Activated CD4-positive, CD25-positive, alpha-beta regulatory T cell treated with anti-CD3 and anti-CD28 coated beads, Interleukin-2, amount 50 U/mL, for 72 hours (primary cell): ENCODE results near the gene PPT2.
"Not testable (repeated sequence)": the region's sequence is repeated elsewhere in the genome, so short reads cannot be mapped to it uniquely, and the experiment has no call there.

Experiments
- DNase-seq: peaks from one replicate; pipeline ENCODE4 v3.0.0; 2021

PPT2 gene

DNA sequence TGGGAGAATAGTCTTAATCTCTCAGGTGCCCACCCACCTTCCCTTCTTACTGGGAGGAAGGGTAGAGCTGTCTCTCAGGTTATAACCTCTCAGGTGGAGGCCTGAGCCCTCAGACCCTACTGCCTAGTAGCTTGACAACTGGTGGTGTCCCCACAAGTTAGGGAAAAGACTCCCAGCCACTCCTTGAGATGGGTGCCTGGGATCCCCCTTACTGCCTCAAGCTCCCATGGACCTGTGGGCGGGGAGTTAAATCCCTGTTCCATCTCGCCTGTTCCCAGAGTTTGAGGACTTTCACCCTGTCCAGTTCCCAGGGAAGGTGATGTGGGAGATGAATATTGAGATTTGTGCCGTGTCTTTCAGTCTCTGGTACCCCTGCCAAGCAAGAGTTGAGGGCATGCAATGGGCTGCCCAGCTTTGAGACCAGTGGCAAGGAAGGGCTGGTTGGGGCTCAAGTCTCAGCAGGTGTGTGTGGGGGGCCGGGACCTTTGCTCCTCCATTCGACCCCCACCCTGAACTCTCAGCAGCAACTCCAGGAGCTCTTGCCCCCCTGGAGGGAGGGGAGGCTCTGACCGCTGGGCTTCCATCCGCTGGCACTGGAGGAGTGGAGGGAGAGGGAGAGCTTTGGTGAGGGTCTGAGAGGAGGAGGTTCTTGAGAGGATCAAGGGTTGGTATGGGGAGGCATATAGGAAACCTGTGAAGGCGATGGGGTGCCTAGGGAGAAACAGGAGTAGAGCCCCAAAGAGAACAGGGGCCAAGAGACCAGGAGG, 37.2 kb downstream of the PPT2 start:
- no peak for DNase-seq

DNA sequence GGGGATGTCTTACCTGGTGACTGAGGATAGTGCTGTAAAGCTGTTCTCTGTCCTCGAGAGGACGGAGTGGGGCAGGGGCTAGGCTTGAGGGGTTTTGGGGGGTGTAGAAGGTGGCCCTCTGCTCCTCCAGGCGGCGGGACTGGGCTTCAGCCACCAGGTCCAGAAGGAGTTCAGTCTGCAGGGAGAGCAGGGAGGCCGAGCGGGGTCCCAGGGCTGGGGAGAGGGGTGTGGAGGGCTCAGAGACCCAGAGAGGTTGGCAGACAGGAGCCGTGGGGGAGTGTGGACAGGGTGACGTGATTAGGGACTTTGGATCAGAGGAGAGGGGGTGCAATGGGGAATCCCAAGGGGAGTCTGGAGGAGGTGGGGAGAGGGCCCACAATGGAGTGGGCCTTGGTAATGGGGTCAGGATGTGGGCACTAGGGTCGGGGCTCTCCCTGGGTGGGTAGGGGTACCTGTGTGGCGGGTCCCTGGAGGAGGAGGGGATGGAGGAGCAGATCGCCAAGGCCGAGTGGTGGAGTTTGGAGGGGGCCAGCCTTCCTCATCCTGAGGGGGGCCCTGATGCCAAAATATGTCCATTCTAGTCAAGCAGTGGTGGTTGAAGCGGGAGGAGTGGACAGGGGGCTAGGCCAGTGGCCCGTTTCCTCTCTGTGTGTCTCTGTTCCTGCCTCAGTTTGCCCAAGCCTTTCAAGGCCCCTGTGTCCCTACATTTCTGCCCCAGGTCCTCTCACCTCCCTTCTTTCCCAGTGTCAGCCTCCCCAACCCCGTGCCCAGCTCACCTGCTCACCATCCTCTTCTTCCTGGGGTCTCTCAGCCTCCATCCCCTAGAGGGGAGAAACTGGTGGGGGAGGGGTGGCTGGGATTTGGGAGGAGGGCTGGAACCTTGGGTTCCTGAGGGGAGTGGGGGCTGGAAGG, 38.0 kb downstream of the PPT2 start:
- DNase-seq: no peak

DNA sequence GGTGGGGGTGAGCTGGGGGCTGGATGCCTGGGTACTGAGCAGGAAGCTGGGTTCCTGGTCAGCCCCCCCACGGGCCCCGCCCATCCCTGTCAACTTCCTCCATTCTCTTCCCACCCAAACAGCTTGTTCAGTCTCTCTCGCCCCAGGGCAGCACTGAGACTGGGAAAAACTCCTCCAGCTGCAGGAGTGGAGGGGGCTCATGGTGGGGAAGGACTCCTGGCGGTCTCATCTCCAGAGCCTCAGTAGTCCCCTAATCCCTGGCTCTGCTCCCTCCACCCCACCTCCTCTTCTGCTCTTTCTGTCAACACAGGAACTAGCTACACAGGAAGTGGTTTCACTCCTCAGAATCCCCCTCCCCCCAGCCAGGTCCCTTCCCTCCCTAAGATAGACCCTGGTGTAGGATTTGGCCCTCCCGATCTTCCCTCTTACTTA, 38.7 kb downstream of the PPT2 start, which contains the start of gene GPSM3:
GPSM3 (minus strand) TSS at position 36 of the 432 bp plus-strand sequence. CDS start 130 bp downstream, outside the sequence.
- peak; percentile 52 for DNase-seq

DNA sequence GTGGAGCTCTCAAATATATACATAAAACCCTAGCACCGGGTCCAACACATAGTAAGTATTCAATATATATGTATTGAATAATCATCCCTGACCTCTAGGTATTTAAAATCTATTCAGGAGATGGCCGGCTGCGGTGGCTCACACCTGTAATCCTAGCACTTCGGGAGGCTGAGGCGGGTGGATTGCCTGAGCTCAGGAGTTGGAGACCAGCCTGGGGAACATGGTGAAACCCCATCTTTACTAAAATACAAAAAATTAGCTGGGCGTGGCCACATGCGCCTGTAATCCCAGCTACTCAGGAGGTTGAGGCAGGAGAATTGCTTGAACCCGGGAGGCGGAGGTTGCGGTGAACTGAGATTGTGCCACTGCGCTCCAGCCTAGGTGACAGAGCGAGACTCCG, 39.2 kb downstream of the PPT2 start:
- not testable (repeated sequence) for DNase-seq

DNA sequence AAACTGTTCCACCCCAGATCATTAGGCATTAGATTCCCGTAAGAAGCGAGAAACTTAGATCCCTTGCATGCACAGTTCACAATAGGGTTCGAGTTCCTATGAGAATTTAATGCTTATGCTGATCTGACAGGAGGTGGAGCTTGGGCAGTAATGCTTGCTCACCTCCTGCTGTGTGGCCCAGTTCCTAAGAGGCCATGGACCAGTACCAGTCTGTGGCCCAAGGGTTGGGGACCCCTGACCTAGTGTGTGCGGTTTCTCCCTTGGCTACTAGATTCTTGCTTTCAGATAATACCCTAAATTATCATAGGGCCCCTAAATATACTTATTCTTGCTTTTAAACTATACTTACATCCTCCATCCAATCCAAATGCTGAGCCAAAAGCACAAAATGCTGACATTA, 40.4 kb downstream of the PPT2 start:
- DNase-seq: no peak

DNA sequence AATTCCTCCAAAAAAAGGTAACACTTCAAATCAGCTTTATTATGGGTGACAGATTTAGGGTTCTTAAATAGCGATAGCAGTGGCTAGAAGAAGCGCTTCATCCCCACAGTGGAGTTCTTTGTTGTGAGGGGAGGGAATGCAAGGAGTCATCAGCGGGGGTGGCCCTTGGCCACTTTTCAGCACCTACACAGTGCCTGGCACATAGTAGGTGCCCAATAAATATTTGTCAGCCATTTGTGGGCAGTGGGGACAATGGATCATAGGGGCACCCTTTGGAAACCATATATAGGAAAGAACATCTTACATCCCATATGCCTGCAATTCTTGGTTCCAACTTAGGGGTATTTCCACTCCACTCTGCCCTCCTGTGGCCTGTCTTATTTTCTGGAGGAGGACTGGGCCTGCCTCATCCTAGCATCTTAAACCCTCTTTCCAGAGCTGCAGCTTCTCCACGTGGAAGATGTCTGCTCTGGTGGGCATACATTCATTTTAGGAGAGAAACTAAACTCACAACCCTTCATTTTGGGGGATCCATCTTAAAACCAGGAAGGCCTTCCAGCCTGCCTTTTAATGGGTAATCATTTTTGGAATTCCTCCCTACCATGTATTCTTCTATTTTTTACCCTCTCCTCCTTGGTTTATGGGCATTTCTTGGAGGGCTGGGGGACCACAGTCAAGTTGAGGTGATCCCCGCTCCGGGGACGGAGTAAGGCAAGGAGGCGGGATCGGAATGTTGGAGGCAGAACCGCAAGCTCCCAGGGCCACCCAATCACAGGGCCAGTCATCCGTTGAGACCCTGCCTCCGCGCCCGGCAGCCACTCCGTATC, 41.1 kb downstream of the PPT2 start:
- no peak for DNase-seq

DNA sequence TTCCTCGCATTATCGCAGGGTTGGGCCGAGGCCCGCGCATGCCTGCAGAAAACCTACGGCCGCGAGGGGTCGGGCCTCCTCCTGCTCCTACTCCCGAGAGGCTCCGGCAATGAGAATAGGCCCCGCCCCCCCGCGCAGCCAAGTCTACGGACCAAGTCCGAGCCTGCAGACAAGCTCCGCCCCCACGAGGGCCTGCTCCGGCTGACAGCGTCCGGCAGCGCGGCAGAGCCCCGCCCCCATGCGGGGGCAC, 41.6 kb downstream of the PPT2 start:
- DNase-seq: peak; percentile 100

DNA sequence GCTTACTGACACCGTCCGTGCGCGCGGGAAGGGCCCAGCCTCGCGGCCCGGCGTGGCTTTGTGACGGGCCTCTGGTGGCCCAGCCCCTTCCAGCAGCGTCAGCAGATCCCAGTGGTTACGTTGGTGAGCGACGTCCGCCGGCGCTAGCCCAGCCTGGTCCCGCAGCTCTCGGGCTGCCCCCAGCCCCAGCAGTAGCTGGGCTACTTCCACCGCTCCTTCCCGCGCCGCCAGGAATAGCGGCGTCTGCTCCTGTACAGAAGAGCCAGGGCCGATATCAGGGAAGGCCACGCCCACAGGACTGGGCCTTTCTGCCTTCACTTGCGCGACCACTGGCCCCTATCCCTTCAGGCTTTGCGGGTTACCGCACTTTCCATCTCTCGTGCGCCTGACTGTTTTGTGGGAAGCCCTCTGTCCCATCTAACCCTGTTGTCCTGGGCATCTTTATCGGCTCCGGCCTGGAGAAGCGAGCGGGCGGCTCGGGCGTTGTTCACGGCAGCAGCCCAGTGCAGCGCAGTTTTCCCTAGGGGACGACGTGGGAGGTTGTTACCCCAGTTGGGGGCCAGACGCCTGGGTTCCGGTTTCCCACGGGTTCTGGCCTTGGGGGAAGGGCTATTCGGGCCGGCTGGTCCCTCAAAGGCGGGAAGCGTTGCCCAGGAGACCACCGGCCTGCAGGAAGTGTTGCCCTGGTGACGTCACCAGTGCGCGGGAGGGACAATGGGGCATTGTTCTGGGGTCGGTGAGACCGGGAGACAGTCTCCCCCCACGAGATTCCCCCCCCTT, 42.2 kb downstream of the PPT2 start:
- peak; percentile 65 for DNase-seq

DNA sequence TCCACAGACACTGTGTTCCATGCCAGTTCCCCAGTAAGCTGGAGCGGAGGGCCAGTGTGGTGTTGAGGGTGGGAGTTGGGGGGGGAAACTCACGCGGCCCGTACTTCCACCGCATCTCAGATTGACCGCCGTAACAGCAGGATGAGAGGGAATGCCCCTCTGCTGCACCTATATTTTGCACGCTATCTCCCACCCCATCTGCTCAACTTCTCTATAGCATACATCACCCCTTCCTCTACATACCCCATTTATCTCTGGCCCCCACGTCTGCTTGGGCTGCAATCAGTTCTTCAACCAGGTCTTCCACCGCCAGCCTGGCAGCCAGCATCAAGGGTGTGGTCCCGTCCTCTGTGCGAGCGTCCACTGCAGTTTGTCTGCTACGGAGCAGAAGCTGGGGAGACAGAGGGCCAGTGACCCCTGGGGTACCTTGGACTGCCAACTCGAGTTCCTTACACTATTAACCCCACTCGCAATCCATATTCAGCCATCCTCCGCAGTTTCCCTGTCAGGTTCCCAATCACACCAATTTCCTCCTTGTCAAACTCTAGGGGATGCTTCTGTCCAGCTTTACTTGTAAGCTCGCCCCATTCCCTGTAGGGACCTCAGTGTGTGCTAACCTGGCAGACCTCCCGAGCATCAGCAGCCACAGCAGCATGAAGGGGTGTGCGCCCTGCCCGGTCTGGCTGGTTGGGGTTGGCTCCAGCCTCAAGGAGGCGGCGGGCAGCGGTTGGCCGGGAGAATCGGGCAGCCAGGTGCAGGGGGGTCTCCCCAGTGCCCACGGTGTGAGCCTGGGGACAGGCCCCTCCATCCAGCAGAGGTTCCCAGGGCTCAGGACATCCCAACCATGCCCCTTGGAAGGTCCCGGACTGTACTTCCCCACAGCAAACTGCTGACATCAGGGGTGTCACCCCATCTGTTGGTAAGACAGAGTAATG, 43.0 kb downstream of the PPT2 start:
- DNase-seq: no peak

DNA sequence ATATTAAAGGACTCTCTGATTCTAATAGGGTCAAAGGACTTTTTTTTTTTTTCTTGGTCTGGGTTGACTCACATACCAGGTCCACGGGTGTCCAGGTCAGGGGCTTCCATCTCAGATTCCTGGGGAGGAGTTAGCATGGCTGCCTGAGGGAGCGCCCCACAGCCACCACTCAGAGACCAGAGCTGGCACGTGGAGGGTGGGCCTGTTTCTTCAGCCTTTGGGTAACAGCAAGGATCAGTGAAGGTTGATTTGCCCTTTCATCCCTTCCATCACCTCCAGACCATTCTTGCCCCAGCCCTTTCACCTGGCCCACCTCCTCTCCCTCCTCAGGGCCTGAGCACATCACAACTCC, 44.4 kb downstream of the PPT2 start:
- DNase-seq: peak; percentile 20

DNA sequence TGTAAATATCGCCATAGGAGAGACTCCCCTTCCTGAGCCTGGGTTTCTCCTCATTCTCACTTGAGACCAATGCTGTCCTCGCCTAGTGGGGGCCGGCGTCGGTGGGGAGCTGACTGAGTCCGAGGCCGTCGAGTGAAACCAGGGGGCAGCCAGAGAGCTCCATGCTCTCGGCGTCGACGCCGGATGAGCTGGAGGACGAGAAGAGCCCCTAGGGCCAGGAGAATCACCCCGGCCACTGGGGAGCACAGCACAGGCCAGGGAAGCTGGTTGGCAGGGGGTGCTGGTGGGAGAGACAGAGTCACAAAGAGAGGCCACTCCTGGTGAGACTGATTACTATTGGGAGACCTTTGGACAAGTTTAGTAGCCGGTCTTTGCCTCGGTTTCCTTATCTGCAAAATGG, 44.9 kb downstream of the PPT2 start:
- DNase-seq: no peak

DNA sequence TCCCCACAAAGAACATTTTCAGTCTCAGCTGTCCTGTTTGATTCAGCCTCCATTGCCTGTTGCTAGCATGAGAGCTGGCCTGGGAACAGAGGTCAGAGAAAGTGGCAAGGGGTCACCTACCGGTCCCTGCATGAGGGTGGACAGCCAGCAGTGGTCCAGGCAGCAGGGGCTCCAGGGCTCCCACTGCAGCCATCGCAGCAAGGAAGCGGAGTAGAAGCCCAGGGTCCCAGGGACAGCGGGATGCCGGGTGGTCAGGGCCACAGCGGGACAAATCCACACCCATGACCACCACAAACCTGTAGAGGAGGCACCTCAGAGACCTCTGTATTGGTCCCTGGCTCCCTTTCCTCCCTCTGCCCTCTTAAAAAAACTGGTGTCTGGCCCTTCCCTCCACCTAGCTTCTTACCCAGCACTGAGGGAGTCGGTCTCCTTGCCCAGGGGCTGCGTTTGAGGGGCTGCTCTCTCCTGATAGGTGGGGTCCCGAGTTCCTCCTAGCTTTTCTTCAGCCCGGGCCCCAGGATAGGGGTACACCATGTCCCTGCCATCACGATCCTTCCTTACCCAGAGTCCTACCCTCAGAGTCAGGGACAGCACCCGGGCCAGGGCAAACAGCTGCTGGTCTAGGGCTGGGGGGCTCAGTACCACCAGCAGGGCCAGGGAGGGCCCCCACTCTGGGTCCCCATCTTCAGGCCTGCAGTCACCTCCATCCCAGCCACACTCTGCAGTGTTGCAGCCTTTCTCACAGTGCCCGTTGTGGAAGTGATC, 47.0 kb downstream of the PPT2 start:
- no peak for DNase-seq

DNA sequence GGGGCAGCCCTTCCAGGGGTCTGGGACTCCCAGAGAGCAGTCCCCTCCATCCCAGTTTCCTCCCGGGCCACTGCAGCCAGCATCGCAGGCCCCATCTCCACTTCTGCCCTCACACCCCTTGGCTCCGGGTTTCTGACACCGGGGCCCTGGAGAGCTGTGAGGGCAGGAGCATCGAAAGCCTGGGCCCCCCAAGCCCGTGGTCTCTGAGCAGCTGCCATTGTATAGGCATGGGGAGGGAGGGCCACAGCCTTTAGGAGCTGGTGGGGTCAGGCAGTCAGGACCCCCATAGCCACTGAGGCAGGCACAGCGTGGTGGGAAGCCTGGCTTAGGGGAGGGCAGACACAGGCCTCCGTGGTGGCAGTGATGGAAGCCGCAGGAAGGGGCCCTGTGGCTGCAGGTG, 48.2 kb downstream of the PPT2 start:
- DNase-seq: no peak

DNA sequence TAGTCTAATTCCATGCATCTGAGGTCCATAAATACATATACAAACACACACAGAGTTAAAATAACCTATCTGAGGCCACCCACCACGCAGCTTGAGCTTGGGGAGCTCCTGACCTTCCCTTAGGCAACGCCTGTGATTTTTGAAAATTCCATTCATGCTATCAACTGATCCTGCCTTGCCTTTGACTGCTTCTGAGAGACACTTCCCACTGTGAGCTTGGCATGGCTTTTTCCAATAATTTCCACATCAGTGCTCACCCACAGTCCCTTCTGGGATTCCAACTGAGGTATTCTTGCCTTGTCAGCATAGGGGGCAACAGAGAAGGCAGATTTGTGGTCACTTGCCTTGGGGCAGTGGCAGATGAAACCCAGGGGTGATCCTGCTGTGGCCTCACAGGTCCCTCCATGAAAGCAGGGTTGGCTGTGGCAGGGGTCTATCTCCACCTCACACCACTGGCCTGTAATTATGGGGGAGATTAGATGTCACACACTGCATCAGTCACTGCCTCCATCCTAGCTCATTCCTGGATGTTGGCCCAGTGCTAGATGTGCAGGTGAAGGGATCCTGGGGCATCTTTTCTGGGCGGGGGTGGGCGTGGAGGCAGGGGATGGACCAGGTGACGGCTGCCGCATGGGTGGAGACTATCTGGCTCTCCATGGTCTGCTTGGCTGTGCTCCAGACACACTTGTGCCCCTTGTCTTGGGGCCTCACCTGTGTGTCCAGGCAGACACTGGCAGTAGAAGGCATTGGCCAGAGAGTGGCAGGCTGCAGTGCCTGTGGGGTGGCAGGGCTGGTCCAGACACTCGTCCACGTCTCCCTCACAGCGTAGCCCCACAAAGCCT, 49.7 kb downstream of the PPT2 start:
- no peak for DNase-seq

DNA sequence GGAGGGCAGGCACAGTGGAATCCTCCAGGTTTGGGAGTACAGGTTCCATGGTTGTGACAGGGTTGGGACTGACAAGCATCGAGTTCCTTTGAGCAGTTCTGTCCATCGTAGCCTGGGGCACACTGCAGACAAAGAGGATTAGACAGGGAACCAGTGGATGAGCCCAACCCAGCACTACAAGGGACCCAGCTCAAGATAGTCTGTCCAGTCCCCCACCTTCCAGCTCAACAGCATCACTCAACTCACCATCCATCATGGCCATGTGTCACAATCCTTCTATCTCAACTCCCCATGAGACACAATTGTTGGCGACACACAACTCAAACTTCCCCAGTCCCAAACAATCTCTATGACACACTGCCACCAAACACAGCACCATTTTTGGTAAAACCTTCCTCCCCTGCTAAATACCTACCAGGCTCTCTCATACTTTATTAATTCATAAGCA, 50.4 kb downstream of the PPT2 start:
- DNase-seq: no peak

DNA sequence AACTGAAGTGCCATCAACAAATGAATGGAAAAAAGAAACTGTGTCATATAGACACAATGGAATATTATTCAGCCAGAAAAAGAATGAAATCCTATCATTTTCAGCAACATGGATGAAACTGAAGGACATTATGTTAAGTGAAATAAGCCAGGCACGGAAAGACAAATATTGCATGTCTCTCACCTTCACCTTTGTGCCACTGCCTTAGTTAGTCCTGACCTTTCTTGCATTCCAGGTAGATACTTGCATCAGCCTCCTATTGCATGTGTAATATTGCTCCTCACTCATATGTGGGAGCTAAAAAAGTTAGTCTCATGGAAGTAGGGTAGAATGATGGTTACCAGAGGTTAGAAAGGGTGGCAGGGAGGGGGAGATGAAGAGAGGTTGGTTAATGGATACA, 55.1 kb downstream of the PPT2 start:
- DNase-seq: no peak

DNA sequence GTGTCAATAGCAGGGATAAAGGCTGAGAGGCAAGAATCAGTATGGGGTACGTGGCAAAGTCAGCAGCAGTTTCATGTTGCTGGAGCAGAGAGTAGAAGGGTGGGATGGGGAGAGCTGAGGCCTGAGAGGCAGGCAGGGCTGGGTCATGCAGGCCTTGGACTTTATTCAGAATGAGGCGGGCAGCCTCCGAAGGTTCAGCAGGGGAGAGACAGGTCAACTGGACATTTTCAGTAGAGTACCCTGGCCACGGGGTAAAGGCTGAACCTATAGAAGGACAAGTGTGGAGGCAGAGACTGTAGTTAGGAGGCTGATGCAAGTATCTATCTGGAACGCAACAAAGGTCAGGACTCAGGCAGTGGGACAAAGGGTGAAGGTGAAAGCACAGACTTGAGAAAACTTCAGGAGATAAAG, 56.3 kb downstream of the PPT2 start:
- DNase-seq: no peak

DNA sequence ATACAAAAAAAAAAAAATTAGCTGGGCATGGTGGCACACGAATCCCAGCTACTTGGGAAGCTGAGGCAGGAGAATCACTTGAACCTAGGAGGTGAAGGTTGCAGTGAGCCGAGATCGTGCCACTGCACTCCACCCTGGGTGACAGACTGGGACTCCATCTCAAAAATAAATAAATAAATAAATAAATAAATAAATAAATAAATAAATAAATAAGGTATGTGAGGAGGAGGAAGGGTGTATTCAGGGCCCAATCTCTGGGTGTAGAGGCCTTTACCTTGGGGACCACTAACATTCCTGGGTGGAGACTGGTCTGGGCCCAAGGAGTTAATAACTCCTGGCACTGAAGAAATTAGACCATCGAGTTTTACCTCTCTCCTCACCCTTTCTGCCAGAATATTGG, 57.5 kb downstream of the PPT2 start:
- DNase-seq: not testable (repeated sequence)

DNA sequence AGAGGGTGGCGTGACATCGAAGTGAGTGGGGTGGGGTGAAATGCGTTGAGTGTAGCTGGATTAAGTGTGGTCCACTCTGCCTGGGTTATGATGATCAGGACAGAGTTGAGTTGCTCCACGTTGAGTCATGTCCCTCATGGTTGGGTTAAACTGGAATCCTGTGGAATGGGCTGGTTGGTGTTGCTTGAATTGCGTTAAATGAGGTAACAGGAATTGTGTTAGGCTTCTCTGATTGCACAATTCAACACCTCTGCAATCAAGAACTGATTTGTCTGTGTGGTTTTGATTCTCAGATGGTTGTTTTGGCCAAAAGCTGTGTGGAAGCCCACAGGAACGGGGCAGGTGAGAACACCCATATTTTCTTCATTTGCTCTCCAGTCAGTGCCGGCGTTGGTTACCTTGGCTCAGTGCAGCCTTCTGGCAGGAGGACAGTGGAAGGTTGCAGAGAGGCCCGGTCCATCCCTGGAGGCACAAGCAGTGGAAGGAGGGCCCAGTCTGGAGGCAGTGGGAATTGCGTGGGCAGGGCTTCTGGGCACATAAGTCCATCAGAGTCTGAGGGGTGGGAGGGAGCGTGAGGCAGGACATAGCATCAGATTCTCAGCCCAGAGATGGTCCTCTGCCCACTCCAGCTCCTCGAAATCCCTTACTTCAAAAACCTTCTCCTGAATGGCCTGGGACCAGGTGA, 58.3 kb downstream of the PPT2 start:
- no peak for DNase-seq
